ENCODE results near the gene SLC6A3.

The SLC6A3 gene

DNA sequence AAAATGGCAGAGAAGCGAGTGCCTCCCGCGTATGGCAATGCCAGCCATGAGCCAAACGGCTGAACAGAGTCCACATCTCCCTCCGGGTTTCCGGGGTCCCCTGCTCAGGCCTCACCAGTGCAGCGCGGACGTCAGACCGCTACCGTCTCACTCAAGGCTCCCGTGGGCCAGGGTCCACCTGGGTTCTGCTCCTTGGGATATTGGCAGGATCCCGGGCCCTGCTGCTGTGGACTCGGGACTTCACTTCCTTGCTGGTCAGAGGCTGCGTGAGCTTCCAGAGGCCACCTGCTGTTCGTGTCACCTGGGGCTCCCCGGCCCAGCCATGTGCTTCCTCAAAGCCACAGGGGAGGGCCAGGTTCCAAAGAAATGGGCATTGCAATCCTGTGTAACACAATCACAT is 61.9 kb downstream of the SLC6A3 start:
- Histone ChIP-seq H3K56ac (ENCODE audit: low read length) (no peak overlapping the region), H3K9ac (ENCODE audit: low read length) (no peak overlapping the region), H2BK5ac (ENCODE audit: low read length) (no peak overlapping the region), H3K27ac (ENCODE audit: low read depth, low read length) (no peak overlapping the region), H2BK120ac (ENCODE audit: low read depth, low read length) (no peak overlapping the region), H3K4me1 (ENCODE audit: control insufficient read depth, low read depth, low read length) (no peaks in the 10 kb centered on the region), H4K8ac (ENCODE audit: low read depth, low read length) (no peak overlapping the region), H2AK5ac (ENCODE audit: low read length) (no peak overlapping the region), H3K4me3 (ENCODE audit: low read length) (no peak overlapping the region), H4K5ac (ENCODE audit: low read length) (no peak overlapping the region), H2BK15ac (replicated peaks; ENCODE audit: low read depth) (no peak overlapping the region), H3K4ac (ENCODE audit: low read depth, low read length) (no peak overlapping the region), H3K27me3 (ENCODE audit: insufficient read depth, low read length, poor library complexity) (peaks cover 6% of the 10 kb centered on the region), H3K79me1 (ENCODE audit: low read length) (no peaks in the 10 kb centered on the region), H3K79me2 (ENCODE audit: control insufficient read depth, insufficient read depth, low read length) (no peaks in the 10 kb centered on the region), H3K36me3 (ENCODE audit: control insufficient read depth, insufficient read depth, low read length) (no peaks in the 10 kb centered on the region), H3K18ac (ENCODE audit: low read length) (no peak overlapping the region), H3K4me2 (ENCODE audit: low read length) (no peak overlapping the region), H3K23ac (ENCODE audit: low read length) (no peak overlapping the region)
- no CpG with 5 or more reads among the region's 17 CpGs for WGBS (ENCODE audit: extremely low coverage, insufficient coverage, low lambda C conversion rate)
- no peak for DNase-seq

DNA sequence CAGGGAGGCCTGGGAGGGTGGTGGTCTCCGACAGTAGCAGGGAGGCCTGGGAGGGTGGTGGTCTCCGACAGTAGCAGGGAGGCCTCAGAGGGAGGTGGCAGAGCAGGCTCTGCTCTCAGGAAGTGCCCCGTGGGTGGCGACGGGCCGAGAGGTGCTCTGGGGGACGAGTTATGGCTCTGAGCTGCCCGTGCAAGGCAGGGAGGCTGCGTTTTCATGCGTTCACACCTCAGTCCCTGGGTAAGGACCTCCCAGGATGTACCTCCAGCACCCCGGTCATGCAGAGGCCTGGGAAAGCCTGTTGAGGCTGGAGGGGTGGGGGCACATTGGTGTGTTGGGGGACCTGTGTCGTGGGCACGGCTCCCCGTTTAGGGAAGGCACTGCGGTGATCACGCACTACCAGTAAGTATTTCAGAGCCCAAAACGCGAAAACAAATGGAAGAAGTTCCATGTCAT is 63.0 kb downstream of the SLC6A3 start:
- no peak overlapping the region for H3K56ac ChIP-seq (ENCODE audit: low read length)
- no CpG with 5 or more reads among the region's 18 CpGs for whole genome bisulfite sequencing (ENCODE audit: extremely low coverage, insufficient coverage, low lambda C conversion rate)

GRCh38 chr5:1381370-1382247 is 63.6 kb downstream of the SLC6A3 start:
- Histone ChIP-seq H3K9ac (ENCODE audit: low read length) (no peak overlapping the region), H2BK5ac (ENCODE audit: low read length) (no peak overlapping the region), H3K79me1 (ENCODE audit: low read length) (no peaks in the 10 kb centered on the region), H4K5ac (ENCODE audit: low read length) (no peak overlapping the region), H4K8ac (ENCODE audit: low read depth, low read length) (no peak overlapping the region), H3K27me3 (ENCODE audit: insufficient read depth, low read length, poor library complexity) (peaks cover 4% of the 10 kb centered on the region), H3K4me2 (ENCODE audit: low read length) (no peak overlapping the region), H3K4me1 (ENCODE audit: control insufficient read depth, low read depth, low read length) (no peaks in the 10 kb centered on the region), H2BK15ac (replicated peaks; ENCODE audit: low read depth) (no peak overlapping the region), H3K36me3 (ENCODE audit: control insufficient read depth, insufficient read depth, low read length) (no peaks in the 10 kb centered on the region), H3K27ac (ENCODE audit: low read depth, low read length) (no peak overlapping the region), H2BK120ac (ENCODE audit: low read depth, low read length) (no peak overlapping the region), H3K4ac (ENCODE audit: low read depth, low read length) (no peak overlapping the region), H3K56ac (ENCODE audit: low read length) (no peak overlapping the region), H3K79me2 (ENCODE audit: control insufficient read depth, insufficient read depth, low read length) (no peaks in the 10 kb centered on the region), H3K4me3 (ENCODE audit: low read length) (no peak overlapping the region), H3K18ac (ENCODE audit: low read length) (no peak overlapping the region), H2AK5ac (ENCODE audit: low read length) (no peak overlapping the region), H3K23ac (ENCODE audit: low read length) (no peak overlapping the region)
- WGBS (ENCODE audit: extremely low coverage, insufficient coverage, low lambda C conversion rate) = no CpG with 5 or more reads among the region's 25 CpGs
- DNase-seq = no peak

More for the DNA sequence above, 63.0 kb downstream of the SLC6A3 start:
- Histone ChIP-seq H2AK5ac (ENCODE audit: low read length) (no peak overlapping the region), H2BK5ac (ENCODE audit: low read length) (no peak overlapping the region), H3K4ac (ENCODE audit: low read depth, low read length) (no peak overlapping the region), H3K27me3 (ENCODE audit: insufficient read depth, low read length, poor library complexity) (peaks cover 6% of the 10 kb centered on the region), H4K5ac (ENCODE audit: low read length) (no peak overlapping the region), H3K9ac (ENCODE audit: low read length) (no peak overlapping the region), H2BK15ac (replicated peaks; ENCODE audit: low read depth) (no peak overlapping the region), H2BK120ac (ENCODE audit: low read depth, low read length) (no peak overlapping the region), H4K8ac (ENCODE audit: low read depth, low read length) (no peak overlapping the region), H3K4me1 (ENCODE audit: control insufficient read depth, low read depth, low read length) (no peaks in the 10 kb centered on the region), H3K79me2 (ENCODE audit: control insufficient read depth, insufficient read depth, low read length) (no peaks in the 10 kb centered on the region), H3K23ac (ENCODE audit: low read length) (no peak overlapping the region), H3K79me1 (ENCODE audit: low read length) (no peaks in the 10 kb centered on the region), H3K27ac (ENCODE audit: low read depth, low read length) (no peak overlapping the region), H3K36me3 (ENCODE audit: control insufficient read depth, insufficient read depth, low read length) (no peaks in the 10 kb centered on the region), H3K18ac (ENCODE audit: low read length) (no peak overlapping the region), H3K4me2 (ENCODE audit: low read length) (no peak overlapping the region), H3K4me3 (ENCODE audit: low read length) (no peak overlapping the region)
- DNase-seq = no peak

DNA sequence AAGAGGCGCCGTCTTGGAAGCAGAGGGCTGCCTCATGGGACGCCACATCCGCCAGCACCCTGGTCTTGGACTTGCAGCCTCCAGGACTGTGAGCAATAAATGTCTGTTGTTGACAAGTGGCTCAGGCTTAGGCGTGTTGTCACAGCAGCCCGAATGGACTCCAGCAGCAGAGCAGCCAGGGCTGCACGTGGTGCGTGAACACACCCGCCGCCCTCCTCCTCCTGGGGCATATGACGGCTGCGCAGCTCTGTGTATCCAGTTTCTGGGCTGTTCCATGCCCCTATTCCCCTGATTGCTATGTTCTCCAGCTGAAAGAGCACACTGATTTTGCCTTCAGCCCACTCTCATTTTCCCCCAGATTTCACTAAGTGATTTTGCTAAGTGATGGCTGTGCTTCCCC is 64.3 kb downstream of the SLC6A3 start:
- no peak overlapping the region for H3K23ac ChIP-seq (ENCODE audit: low read length)
- H2BK15ac ChIP-seq (replicated peaks; ENCODE audit: low read depth) = no peak overlapping the region
- H3K79me2 ChIP-seq (ENCODE audit: control insufficient read depth, insufficient read depth, low read length) = no peaks in the 10 kb centered on the region
- no peak overlapping the region for H2BK120ac ChIP-seq (ENCODE audit: low read depth, low read length)
- no peak overlapping the region for H3K4ac ChIP-seq (ENCODE audit: low read depth, low read length)
- no peaks in the 10 kb centered on the region for H3K27me3 ChIP-seq (ENCODE audit: insufficient read depth, low read length, poor library complexity)
- WGBS (ENCODE audit: extremely low coverage, insufficient coverage, low lambda C conversion rate) = no CpG with 5 or more reads among the region's 12 CpGs
- no peaks in the 10 kb centered on the region for H3K36me3 ChIP-seq (ENCODE audit: control insufficient read depth, insufficient read depth, low read length)
- H3K56ac ChIP-seq (ENCODE audit: low read length) = no peak overlapping the region
- no peak overlapping the region for H3K9ac ChIP-seq (ENCODE audit: low read length)
- H3K4me2 ChIP-seq (ENCODE audit: low read length) = no peak overlapping the region
- H4K5ac ChIP-seq (ENCODE audit: low read length) = no peak overlapping the region
- no peak overlapping the region for H4K8ac ChIP-seq (ENCODE audit: low read depth, low read length)
- no peaks in the 10 kb centered on the region for H3K79me1 ChIP-seq (ENCODE audit: low read length)
- DNase-seq = no peak
- no peak overlapping the region for H2BK5ac ChIP-seq (ENCODE audit: low read length)
- no peak overlapping the region for H3K27ac ChIP-seq (ENCODE audit: low read depth, low read length)
- no peak overlapping the region for H3K18ac ChIP-seq (ENCODE audit: low read length)
- no peaks in the 10 kb centered on the region for H3K4me1 ChIP-seq (ENCODE audit: control insufficient read depth, low read depth, low read length)
- H2AK5ac ChIP-seq (ENCODE audit: low read length) = no peak overlapping the region
- H3K4me3 ChIP-seq (ENCODE audit: low read length) = no peak overlapping the region

DNA sequence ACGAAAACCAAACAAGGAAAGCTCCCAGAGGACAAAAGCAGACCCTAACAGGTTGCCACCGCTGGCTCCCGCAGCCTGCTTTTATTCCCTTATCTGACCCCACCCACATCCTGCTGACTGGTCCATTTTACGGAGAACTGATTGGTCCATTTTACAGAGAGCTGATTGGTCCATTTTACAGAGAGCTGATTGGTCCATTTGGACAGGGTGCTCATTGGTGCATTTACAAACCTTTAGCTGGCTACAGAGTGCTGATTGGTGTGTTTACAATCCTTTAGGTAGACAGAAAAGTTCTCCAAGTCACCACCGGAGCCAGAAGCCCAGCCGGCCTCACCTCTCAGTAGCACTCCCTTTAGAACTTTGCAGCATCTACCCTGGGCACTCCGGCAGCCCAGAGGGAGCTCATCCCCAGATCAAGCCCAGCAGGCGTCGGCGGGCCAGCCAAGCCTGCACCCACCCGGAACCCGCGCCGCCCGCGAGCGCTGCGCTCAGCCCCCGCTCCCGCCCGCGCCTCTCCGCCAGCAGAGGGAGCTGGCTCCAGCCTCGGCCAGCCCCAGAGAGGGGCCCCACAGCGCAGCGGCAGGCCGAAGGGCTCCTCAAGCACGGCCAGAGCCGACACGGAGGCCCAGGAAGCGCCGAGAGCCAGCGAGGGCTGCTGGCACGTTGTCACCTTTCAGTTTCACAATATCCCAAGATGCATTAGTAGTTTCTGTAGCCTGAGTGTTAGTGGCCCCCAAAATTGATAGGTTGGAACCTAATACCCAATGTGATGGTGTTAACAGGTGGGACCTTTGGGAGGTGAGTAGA is 65.0 kb downstream of the SLC6A3 start:
- peak; percentile 71 for DNase-seq

More for the DNA sequence above, 65.0 kb downstream of the SLC6A3 start:
- no peak overlapping the region for H2BK15ac ChIP-seq (replicated peaks; ENCODE audit: low read depth)
- no peak overlapping the region for H3K56ac ChIP-seq (ENCODE audit: low read length)
- no peak overlapping the region for H3K4ac ChIP-seq (ENCODE audit: low read depth, low read length)
- no peaks in the 10 kb centered on the region for H3K79me1 ChIP-seq (ENCODE audit: low read length)
- H4K5ac ChIP-seq (ENCODE audit: low read length) = no peak overlapping the region
- no peak overlapping the region for H3K4me2 ChIP-seq (ENCODE audit: low read length)
- H3K23ac ChIP-seq (ENCODE audit: low read length) = no peak overlapping the region
- no peak overlapping the region for H3K18ac ChIP-seq (ENCODE audit: low read length)
- no peaks in the 10 kb centered on the region for H3K79me2 ChIP-seq (ENCODE audit: control insufficient read depth, insufficient read depth, low read length)
- H2BK120ac ChIP-seq (ENCODE audit: low read depth, low read length) = no peak overlapping the region
- no peaks in the 10 kb centered on the region for H3K27me3 ChIP-seq (ENCODE audit: insufficient read depth, low read length, poor library complexity)
- no peak overlapping the region for H3K4me3 ChIP-seq (ENCODE audit: low read length)
- H3K4me1 ChIP-seq (ENCODE audit: control insufficient read depth, low read depth, low read length) = no peaks in the 10 kb centered on the region
- H2AK5ac ChIP-seq (ENCODE audit: low read length) = no peak overlapping the region
- no peaks in the 10 kb centered on the region for H3K36me3 ChIP-seq (ENCODE audit: control insufficient read depth, insufficient read depth, low read length)
- H3K9ac ChIP-seq (ENCODE audit: low read length) = no peak overlapping the region
- H2BK5ac ChIP-seq (ENCODE audit: low read length) = no peak overlapping the region
- H3K27ac ChIP-seq (ENCODE audit: low read depth, low read length) = no peak overlapping the region
- H4K8ac ChIP-seq (ENCODE audit: low read depth, low read length) = no peak overlapping the region
- WGBS (ENCODE audit: extremely low coverage, insufficient coverage, low lambda C conversion rate) = no CpG with 5 or more reads among the region's 34 CpGs

All from mesendoderm (in vitro differentiated cells).